ES-I3 (cell line): ENCODE results near the gene VIM.
"Not testable (repeated sequence)": the region's sequence is repeated elsewhere in the genome, so short reads cannot be mapped to it uniquely, and the experiment has no call there.

Source experiments
- H3K36me3 ChIP-seq: 2 replicates; pipeline ENCODE4 v1.6.1; 2013; ENCODE audit warnings: mild to moderate bottlenecking, low read length, control low read depth, moderate library complexity; ENCODE audit not compliant: insufficient read depth
- H3K4me1 ChIP-seq: 2 replicates; pipeline ENCODE4 v1.6.1; 2013; ENCODE audit warnings: mild to moderate bottlenecking, control low read depth, low read length; ENCODE audit not compliant: insufficient read depth
- H3K9ac ChIP-seq: 2 replicates; pipeline ENCODE4 v1.6.1; 2013; ENCODE audit warnings: low read depth, mild to moderate bottlenecking, low read length, moderate library complexity
- H3K9me3 ChIP-seq: 2 replicates; pipeline ENCODE4 v1.6.1; 2013; ENCODE audit warnings: mild to moderate bottlenecking, low read length, moderate library complexity; ENCODE audit not compliant: control insufficient read depth, insufficient read depth

Gene VIM

DNA sequence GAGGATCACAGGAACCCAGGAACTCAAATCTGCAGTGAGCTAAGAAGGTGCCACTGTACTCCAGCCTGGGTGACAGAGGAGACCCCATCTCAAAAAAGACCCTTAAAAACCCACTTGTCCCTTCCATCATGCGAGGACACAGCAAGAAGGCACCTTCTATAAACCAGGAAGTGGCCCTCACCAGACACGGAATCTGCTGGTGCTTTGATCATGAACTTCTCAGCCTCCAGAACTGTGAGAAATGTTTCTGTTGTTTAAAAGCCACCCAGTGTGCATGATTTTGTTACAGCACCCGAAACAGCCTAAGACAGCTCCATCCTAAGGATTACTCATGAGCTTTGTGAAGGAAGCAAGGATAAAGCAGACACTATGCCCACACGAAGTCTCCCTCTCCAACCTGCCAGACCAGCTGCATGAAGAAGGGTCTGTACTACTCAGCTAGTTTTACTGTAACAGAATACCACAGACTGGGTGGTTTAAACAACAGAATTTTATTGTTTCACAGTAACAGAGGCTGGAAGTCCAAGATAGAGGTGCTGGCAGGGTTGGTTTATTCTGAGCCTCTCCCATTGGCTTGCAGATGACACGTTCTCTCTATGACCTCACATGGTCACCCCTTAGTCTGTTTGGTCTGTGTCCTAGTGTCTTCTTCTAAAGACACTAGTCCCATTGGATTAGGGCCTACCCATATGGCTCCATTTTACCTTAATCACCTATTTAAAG is 13.7 kb downstream of the VIM start:
- H3K4me1 ChIP-seq: no peaks in the 10 kb centered on the region
- no peaks in the 10 kb centered on the region; the same call in 1 of the 2 replicates for H3K36me3 ChIP-seq
- H3K9ac ChIP-seq: no peak overlapping the region
- peaks cover 4% of the 10 kb centered on the region for H3K9me3 ChIP-seq

DNA sequence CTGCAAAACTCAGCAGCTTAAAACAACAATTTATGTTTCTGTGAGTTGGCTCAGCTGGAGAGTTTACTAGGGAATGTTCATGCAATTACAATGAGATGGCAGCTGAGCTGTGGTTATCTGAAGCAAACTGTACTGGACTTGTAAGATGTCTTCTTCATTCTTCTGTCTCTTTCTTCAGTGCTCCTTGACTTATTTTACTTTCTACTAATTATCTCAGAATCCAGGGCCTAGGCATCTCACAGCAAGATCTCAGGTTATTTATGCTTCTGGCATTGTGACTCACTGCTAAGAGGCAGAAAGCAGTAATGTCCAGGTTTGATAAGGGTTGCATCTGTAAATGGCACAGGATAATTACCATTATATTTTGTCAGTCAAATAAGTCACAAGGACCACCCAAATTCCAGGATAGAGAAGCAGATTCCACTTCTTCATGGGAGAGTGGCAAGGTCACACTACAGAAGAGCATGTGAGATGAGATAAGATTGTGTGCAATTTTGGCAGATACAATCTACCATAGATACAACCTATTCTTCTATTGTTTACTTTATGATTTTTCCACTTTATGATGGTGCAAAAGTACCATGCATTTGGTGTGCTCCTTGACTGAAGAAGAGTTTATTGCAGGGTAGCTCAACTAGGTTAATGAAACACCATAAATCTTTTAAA is 16.8 kb downstream of the VIM start:
- H3K36me3 ChIP-seq: no peaks in the 10 kb centered on the region
- no peaks in the 10 kb centered on the region for H3K4me1 ChIP-seq
- no peak overlapping the region for H3K9ac ChIP-seq
- peaks cover 19% of the 10 kb centered on the region for H3K9me3 ChIP-seq

- Histone ChIP-seq H3K9ac (no peak overlapping the region), H3K36me3 (no peaks in the 10 kb centered on the region), H3K9me3 (peaks cover 19% of the 10 kb centered on the region), H3K4me1 (no peaks in the 10 kb centered on the region)
Observed at GRCh38 chr10:17247210-17247609, 19.2 kb downstream of the VIM start.

DNA sequence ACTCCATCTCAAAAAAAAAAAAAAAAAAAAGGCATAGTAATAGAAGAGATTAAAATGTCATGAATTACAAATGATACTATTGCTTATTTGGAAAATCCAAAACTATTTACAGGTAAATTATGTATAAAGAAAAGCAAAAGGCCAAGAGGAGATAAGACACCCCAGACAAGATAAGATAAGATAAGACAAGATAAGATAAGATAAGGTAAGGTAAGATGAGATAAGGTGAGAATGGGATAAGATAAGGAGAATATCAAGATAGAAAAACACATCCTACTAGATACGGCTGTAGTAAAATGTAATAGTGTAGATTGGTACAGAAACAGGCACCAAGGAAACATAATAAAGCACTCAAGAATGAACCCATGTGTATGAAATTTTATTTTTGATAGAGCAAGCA is 20.9 kb downstream of the VIM start:
- peaks cover 19% of the 10 kb centered on the region for H3K9me3 ChIP-seq
- no peaks in the 10 kb centered on the region for H3K4me1 ChIP-seq
- H3K36me3 ChIP-seq: no peaks in the 10 kb centered on the region
- no peak overlapping the region for H3K9ac ChIP-seq

- no peak overlapping the region for H3K9ac ChIP-seq
- H3K36me3 ChIP-seq: no peaks in the 10 kb centered on the region
- H3K4me1 ChIP-seq: no peaks in the 10 kb centered on the region
- peaks cover 19% of the 10 kb centered on the region for H3K9me3 ChIP-seq
Observed at GRCh38 chr10:17249820-17250219, 21.8 kb downstream of the VIM start.

DNA sequence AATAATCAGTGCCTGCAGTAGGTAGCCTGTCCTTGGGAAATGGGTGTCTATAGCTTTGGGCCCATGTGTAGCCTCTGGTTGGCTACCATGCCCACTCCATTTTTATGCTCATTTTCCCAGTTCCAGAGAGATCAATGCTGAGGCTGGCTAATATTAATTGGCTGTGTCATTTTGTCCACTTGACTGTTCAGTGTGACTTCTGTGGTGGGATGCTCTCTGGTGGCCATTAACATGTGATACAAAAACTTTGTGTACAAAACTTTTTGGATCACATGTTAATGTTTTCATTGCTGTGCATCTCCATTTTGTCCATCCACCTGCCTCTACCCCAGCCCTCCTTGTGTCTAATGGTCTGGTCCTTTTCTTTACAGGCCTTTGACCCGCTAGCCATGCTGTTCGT is 22.7 kb downstream of the VIM start:
- Histone ChIP-seq H3K36me3 (no peaks in the 10 kb centered on the region), H3K9me3 (peaks cover 19% of the 10 kb centered on the region), H3K4me1 (no peaks in the 10 kb centered on the region), H3K9ac (no peak overlapping the region)

DNA sequence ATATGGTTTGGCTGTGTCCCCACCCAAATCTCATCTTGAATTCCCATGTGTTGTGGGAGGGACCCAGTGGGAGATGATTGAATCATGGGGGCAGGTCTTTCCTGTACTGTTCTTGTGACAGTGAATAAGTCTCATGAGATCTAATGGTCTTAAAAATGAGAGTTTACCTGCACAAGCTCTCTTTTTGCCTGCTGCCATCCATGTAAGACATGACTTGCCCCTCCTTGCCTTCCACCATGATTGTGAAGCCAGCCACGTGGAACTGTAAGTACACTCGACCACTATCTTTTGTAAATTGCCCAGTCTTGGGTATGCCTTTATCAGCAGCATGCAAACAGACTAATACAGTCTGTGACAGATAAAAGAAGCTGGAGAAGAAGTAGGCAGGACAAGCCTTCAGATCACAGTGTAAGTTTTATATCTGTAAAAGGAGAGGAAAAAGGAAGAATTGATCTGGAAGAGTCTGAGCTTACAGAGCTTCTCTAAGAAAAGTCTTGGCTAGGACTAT is 26.6 kb downstream of the VIM start:
- H3K9ac ChIP-seq: not testable (repeated sequence)

DNA sequence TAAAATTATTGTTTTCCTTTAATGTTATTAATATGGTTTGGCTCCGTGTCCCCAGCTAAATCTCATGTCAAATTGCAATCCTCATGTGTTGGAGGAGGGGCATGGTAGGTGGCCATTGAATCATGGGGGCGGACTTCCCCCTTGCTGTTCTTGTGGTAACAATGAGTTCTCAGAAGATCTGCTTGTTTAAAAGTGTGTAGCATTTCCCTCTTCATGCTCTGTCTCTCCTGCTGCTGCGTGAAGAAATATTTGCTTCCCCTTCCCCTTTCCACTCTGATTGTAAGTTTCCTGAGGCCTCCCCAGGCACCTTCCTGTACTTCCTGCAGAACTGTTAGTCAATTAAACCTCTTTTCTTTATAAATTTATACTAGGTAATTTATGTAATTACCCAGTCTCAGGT is 27.5 kb downstream of the VIM start:
- Histone ChIP-seq H3K4me1 (no peaks in the 10 kb centered on the region), H3K9ac (no peak overlapping the region), H3K36me3 (no peaks in the 10 kb centered on the region), H3K9me3 (no peaks in the 10 kb centered on the region; the same call in 1 of the 2 replicates)

More for the DNA sequence above, 26.6 kb downstream of the VIM start:
- H3K9me3 ChIP-seq, H3K4me1 ChIP-seq, H3K36me3 ChIP-seq: not testable (repeated sequence)

DNA sequence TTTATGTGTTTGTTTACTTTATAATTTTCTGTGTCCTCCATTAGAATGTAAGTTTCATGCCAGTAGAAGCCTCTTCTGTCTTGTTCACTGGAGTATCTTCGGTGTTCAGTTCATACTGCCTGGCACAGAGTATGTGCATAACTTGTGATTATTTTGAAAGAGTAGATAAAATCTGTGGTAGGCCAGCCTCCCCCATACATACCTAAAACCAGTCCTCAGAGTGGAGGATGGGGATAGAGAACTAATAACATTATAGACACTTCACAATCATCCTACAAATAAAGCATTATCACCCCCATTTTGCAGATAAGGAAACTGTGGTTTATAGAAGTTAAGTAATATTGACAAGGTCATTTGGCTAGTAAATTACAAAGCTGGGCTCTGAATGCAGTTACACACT is 28.0 kb downstream of the VIM start:
- no peaks in the 10 kb centered on the region for H3K4me1 ChIP-seq
- no peaks in the 10 kb centered on the region for H3K36me3 ChIP-seq
- H3K9me3 ChIP-seq: peaks cover 2% of the 10 kb centered on the region; the same call in 1 of the 2 replicates
- no peak overlapping the region for H3K9ac ChIP-seq

DNA sequence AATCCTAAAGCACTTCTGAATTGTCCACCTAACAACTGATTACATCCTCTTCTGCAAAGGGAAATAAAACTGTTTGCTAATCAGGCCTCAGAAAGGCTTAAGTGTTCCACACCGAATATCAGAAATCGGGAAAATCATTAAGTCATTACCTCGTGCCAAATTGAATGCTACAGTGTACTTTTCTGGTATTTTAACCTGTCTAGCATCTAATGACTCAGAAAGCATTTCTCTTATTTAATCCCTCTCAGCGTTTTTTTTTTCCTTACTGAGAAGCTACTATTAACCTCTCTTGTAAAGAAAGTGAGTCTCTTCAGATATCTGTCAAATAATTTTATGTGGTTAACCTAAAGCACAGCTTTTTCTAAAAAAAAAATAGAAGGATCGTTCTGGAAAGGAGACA is 28.6 kb downstream of the VIM start:
- Histone ChIP-seq H3K9ac (no peak overlapping the region), H3K4me1 (no peaks in the 10 kb centered on the region), H3K9me3 (peaks cover 7% of the 10 kb centered on the region; the same call in 1 of the 2 replicates), H3K36me3 (no peaks in the 10 kb centered on the region)

- Histone ChIP-seq H3K9ac (no peak overlapping the region), H3K4me1 (no peaks in the 10 kb centered on the region), H3K9me3 (peaks cover 15% of the 10 kb centered on the region), H3K36me3 (no peaks in the 10 kb centered on the region)
Observed at GRCh38 chr10:17257466-17258321, 29.7 kb downstream of the VIM start.

DNA sequence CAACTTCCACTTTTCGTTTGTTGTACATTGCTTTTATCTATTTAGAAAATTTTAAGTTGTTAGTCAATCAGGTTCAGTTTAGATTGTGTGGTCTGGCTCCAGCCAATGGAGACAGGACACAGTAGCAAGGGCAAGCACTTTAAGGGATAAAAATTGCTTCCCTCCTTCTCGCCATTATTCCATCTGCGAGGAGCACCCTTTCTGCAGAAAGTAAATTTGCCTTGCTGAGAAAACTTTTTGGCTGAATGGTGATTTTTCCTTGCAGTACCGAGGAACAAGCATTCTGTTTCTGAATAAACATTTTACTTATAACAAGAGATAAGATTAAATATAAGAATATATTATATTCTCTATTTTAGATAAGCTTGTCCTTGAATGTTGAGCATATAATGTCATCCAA is 34.5 kb downstream of the VIM start:
- Histone ChIP-seq H3K9me3 (peaks cover 26% of the 10 kb centered on the region), H3K4me1 (no peaks in the 10 kb centered on the region), H3K9ac (no peak overlapping the region), H3K36me3 (no peaks in the 10 kb centered on the region)

DNA sequence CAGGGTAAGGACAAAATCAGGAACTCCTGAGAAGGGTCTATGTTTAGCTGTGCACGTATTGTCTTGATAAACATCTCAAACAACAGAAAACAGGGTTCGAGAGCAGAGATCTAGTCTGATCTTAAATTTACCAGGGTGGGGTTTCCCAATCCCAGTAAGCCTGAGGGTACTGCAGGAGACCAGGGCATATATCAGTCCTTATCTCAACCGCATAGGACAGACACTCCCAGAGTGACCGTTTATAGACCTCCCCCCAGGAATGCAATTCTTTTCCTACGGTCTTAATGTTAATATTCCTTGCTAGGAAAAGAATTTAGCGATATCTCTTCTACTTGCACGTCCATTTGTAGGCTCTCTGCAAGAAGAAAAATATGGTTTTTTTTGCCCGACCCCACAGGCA is 35.5 kb downstream of the VIM start:
- H3K9me3 ChIP-seq: peaks cover 26% of the 10 kb centered on the region
- H3K4me1 ChIP-seq: no peaks in the 10 kb centered on the region
- H3K9ac ChIP-seq: no peak overlapping the region
- H3K36me3 ChIP-seq: no peaks in the 10 kb centered on the region

DNA sequence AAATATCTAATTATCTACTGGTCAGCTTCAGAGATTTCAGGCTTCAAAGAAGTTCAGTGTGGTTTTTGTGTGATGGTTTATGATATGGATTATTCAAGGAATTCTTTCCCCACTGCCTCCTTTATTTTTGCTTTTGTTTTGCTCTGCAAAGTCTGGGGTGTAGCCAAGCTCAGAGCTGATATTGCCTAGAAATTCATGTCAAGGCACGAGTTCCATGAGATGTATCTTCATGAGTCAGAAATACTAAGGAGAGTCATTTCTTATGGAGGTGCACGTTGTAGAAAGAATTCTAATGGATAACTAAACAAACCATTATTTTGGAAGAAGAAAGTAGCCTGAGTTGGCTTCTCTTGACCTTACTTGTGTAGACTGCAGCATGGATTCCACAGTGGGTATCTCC is 37.4 kb downstream of the VIM start:
- peaks cover 26% of the 10 kb centered on the region for H3K9me3 ChIP-seq
- no peaks in the 10 kb centered on the region for H3K4me1 ChIP-seq
- H3K9ac ChIP-seq: no peak overlapping the region

More for the DNA sequence above, 37.4 kb downstream of the VIM start:
- no peaks in the 10 kb centered on the region for H3K36me3 ChIP-seq
